Left ventricle myocardium superior (tissue), 1 donor: ENCODE data around the gene TH. TPM values are rescaled to one million over a fixed set of nuclear protein-coding genes. Genes with fewer than 3 reads are reported as not detected.

Experiments
- ATAC-seq: fragments of 200-7000 bp; cut with Tn5 transposase; one replicate; pipeline ENCODE4 v1.9.1; 2020; ENCODE audit warnings: mild to moderate bottlenecking, moderate library complexity
- DNase-seq: peaks from one replicate; pipeline ENCODE4 v3.0.0-alpha.2; 2020
- intact Hi-C: fragments of 100-400 bp; cut with micrococcal nuclease; formaldehyde crosslinking; loops from one replicate; pipeline ENCODE4 v1.11.0; 2022
- total RNA-seq: library from RNA; stranded (reverse); fragmentation: NEBNext Ultra II Directional; extraction: Animal tissue kit (Norgen Biotek cat#: 25700); gene quantifications from one replicate; pipeline ENCODE4 v1.2.1, GENCODE V29; 2021
- donor health status: DM: no; HTN: yes; CAD: no; lungs with severe emphysema.

Gene TH
- total RNA-seq, 1 donor from 2014 or later, result not detected

DNA sequence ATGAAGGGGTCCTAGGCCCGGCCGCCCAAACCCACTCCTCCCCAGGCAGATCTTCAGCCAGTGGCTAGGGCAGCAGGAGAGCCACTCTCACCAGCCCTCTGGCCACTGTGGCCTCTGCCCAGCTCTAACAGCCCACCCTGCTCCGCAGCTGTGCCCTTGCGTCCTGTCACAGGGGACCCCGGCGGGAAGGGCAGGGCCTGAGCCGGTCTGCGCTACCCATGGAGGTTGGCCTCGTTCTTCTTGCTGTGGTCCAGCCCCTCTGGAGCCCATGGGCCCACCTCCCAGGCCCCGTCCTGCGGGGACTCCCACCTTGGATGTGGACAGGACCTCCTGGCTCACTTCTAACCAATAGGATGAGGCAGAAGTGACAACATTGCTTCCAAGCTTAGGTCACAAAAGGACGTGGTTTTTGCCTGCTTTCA lies 38.3 kb upstream of the TH start:
- intact Hi-C loops, result no loop called here
- ATAC-seq, result no peak
- DNase-seq, result no peak

DNA sequence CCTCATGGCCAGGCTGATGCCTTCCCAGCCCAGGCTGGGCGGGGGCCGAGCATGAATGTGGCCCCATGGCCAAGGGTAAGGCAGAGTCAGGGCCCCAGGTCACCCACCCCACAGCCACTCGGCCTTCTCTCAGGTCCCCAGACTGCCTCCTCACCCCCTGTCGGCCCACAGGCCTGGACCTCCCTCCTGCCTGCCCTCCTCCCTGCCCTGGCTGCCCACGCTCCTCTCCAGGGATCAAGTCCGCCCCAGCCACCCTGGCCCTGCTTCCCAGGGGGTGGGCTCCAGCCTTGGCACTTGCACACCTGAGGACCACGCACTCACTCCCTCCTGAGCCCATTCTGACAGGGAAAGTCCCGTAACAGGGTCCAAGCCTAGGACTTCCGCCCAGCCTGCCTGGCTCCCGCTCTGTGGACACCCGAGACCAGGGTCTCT lies 37.8 kb upstream of the TH start:
- no peak for ATAC-seq
- no peak for DNase-seq
- intact Hi-C loops, result no loop called here

DNA sequence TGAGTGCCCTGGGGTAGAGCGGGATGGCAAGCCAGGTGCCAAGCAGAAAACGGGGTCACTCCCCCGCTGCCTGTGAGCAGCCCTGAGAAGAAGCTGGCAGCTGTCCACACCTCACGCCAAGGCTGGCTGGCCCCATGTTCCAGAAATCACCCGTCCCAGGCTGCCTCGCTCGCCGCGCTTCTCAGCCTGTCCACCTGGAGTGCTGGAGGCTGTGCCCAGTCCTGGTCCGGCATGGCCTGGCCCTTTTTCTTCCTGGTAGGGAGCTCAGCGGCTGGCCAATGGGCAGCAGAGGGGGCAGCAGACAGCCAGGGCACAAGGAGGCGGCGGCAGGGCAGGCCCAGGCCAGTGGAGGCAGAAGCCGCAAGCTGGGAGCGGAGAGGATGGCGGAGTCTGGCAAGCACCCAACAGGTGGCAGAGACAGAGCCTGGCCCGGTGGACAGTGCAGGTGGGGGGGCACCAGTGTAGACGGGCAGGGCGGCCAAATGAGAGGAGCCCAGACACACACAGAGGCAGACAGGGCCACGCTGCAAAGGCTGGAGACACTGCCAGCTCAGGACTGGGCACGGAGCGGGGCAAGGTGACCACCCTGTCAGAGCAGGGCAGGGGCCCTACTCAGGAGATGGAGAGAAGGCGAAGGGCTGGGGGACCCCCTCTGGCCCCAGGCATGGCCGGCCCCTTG lies 37.2 kb upstream of the TH start:
- no peak for DNase-seq
- ATAC-seq, result no peak
- intact Hi-C loops, result no loop called here

DNA sequence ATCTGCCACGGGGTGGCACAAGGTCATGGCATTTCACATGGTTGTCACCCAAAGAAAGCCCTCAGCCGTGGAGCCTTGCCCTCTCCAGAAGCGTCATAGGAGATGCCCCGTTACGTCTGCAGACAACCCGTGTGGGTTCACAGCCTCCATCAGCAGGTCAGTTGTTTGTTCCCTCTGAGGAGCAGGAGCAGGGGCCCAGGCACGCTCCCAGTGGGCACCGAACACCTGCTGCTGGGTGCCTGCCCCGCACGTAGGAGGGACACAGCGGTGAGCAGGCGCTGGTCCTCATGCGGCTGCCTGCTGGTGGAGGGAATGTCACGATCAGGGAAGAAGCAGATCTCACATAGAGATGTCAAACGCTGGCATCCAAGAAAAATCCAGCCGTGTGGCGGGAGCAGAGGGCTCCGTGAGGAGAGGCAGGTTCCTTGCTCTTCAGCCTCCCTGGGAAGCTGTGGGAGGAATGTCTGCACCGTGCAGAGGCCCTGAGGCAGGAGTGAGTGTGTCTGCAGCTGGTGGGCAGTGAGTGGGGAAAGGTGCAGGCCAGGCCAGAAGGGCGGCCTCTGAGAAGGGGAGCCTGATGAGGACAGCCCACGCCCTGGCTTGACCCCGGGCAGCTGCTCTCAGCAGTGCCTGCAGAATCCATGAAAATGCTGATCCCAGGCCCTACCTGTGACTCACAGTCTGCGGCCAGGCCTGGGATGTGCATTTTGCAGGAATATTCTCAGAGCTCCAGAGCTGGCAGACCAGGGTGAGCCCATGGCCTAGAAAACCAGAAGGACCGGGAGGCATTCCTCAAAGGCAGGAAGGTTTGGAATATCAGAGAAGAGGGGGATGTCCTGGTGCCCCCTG lies 36.4 kb upstream of the TH start:
- DNase-seq (no peak), ATAC-seq (no peak)
- intact Hi-C loops, result no loop called here

DNA sequence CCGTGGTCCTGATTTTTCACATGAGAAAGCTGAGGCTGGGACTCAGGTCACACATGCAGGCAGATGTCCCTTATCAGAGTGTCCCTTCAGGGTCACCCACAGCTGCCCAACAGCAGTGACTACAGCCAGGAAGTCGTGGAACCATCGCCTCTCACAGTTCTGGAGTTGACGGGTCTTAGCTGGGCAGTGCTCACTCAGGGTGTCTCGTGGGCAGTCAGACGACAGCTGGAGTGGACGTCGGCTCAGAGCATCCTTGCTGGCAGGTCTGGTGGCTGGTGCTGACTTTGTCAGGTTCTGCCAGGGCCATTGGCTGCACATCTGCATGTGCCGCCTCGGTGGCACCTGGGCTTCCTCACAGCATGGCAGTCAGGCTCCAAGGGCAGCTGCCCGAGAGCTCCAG lies 35.6 kb upstream of the TH start:
- intact Hi-C loops, result no loop called here
- no peak for ATAC-seq
- DNase-seq, result no peak

DNA sequence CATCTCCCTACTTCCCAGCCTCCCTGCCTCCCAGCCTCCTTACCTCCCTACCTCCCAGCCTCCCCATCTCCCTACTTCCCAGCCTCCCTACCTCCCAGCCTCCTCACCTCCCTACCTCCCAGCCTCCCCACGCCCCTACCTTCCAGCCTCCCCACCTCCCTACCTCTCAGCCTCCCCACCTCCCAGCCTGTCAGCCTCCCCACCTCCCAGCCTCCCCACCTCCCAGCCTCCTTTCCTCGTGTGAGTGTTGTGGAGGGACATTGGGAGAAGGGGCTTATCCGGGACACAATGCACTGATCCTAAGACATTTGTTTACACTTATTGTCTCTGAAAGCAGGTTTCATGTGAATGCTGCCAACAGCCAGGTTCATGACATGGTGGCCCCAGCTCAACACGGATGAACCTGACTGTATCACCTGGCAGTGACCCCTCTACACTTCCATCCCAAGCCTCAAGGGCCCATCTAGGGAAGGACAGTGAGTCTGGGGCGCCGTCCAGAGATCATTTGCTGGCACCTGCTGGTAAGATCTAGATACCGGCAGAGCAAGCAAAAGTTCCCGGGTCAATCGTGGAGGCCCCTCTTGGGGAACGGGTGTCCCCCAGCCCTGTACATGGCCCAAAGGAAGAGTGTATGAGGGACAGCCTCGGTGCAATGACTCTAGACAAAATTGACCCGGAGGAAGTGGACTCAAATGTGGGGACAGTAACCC lies 34.5 kb upstream of the TH start:
- ATAC-seq (no peak), DNase-seq (no peak)
- intact Hi-C loops, result no loop called here

DNA sequence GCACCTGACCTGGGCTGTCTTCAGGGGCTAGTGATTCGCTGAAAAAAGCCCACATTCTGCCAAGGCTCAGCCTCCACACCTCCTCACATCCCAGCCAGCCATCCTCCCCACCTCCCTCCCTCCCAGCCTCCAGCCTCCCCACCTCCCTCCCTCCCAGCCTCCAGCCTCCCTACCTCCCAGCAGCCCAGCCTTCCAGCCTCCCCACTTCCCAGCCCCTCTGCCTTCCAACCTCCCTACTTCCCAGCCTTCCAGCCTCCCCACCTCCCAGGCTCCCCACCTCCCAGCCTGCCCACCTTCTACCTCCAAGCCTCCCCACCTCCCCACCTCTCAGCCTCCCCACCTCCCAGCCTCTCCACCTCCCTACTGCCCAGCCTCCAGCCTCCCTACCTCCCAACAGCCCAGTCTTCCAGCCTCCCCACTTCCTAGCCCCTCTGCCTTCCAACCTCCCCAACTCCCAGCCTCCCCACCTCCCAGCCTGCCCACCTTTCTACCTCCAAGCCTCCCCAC lies 33.7 kb upstream of the TH start:
- DNase-seq, result no peak
- intact Hi-C loops, result no loop called here
- no peak for ATAC-seq

DNA sequence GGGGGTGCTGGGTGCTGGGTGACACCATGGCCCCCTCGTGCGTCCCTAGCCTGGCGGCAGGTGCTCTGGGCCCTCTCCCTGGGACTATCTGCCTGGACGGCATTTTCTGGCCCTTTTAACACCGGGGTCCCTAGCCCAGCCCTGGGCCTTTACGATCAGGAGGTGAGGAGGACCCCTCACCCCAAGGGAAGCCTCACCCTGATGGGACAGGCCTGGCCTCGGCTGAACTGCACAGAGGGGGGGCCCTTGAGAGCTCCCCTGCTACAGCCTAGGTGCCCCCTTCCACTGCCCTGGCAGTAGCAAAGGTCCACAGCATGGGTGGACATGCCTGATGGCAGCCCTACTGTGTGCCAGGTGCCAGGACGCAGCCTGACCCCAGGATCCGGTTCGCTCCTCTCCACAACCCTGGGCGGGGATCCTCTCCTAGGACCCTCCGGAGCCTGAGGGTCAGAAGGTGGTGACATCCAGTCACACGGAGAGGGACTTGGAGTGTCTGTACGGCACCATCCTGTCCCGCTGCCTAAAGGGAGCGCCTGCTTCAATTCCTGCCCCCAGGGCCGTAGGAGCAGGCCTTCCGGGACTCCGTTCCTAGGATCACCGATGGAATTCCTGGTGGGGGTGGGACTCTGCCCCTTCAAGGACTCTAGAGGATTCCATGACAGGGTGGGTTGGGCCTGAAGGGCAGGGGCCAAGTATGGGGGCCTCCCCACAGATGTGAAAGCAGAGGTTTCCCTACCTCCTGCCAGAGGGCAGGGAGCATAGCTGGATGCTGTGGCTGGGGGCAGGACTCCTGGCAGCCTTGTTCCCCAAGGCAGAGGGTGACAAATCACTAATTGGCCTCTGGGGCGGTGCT lies 33.0 kb upstream of the TH start:
- ATAC-seq, result no peak
- DNase-seq, result no peak
- intact Hi-C loops, result no loop called here

DNA sequence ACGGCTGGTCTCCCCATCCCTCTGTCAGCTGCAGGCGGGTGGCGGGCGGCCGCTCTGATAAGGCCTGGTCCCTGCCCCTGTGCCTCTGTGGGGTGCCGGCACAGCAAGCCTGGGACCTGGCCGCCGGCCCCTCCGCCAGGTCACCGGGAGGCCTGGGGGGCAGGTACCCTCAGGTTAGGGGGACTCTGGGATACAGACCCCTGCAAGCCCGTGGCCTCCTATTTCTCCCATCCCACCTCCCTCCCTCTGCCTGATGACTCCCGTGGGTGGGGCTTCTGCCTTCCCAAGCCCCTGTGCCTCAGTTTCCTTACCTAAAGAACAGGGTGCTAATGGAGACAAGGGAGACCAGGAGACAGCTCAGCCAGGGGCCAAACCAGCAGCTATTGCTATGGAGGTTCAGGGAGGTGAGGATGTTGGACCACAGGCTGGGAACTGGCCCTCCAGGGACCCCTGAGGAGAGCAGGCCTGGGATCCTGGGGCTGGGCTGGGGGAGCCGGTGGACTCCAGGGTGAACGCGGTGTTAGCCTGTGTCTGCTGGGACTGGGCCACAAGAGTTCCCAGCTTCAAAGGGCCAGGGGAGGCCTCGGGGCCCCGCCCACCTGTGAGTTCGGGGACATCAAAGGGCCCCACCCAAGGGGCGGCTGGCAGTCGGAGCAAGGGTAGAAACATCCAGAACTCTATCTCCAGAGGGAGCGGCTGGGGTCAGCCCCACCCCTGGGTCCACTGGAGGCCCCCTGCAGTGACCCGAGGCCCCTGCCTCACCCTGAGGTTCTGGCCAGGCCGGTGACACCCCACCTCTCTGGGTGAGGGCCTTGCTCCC lies 32.0 kb upstream of the TH start:
- DNase-seq (no peak), ATAC-seq (no peak)
- intact Hi-C loops, result no loop called here

DNA sequence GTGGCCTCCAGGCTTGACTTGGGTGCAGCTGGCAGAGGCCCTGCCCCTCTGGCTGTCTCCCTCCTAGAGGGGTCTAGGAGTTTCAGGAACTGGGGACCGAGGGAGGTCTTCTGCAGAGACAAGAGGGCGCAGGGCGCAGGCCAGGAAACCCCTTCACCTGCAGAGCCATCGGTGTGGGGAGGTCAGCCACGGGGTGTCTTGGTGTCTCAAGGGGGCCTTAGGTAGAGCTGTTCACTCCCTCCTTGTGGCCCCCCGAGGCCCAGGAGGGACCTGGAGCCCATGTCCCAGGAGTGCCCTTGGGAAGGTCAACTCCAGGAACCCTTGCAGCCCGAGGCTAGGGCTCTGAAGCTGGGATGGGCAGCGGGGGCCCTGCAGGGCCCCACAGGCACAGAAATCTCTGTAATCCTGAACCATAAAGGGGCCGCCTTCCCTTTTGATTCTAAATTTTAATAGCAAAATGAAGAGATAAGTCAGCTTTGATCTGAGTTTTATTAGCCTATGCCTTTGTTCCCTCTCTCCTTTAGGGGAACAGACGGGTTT lies 31.4 kb upstream of the TH start:
- ATAC-seq (no peak), DNase-seq (no peak)
- intact Hi-C loops, result no loop called here

DNA sequence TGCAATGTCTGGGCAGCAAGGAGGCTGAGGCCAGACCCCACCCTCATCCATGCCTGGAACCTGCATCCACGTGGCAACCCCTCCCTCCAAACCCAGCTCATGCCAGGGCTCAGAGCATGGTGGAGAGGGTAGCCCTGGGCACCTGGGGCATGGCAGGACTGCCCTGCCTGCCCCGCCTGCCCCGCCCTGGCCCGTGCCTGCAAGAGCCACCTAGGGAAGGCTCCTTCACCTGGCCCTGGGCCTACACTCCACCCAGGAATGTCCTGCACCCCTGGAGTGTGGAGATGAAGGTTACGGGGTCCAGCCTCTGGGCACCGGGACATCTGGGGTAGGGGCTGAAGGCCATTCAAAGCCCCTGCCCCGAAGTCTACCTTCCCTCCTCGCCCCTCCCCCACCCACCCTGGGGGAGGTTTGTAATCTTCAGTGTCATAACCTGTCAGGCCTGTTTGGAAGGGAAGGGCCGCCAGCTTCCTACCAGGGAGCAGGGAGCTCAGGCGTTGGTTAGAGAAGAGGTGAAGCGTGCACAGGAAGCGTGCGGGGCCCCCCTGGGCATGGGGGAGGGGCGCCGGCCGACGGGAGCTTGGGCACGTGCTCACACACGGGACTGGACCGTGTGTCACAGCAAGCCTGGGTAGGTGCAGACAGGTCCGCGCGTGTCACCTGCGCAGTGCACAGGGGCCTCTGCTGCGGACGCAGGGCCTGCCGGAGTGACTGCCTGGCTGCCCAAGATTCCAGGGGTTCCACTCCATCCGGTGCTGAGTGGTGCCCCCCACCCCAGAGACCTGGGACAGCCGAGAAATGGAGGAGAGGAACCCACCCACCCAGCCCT lies 30.7 kb upstream of the TH start:
- DNase-seq (no peak), ATAC-seq (no peak)
- intact Hi-C loops, result no loop called here

DNA sequence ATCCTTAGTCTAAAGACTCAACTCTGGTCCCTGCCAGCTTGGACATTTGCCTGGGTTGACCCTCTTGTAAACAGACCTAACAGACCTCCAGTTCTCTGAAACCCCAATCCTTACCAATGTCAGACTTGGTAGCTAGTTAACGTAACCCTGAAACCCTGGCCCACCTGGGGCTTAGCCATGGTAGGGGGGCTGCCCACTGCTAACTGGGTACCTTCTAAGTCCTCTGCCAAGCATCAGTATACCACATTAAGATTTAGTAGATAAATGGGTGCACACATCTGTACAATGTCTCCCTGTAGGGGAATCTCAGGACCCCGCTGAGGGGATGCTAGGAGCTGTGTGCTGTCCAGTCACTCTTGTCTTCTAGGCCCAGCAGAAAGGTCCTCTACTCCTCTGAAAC lies 29.9 kb upstream of the TH start:
- DNase-seq, result no peak
- no peak for ATAC-seq
- intact Hi-C loops, result no loop called here

DNA sequence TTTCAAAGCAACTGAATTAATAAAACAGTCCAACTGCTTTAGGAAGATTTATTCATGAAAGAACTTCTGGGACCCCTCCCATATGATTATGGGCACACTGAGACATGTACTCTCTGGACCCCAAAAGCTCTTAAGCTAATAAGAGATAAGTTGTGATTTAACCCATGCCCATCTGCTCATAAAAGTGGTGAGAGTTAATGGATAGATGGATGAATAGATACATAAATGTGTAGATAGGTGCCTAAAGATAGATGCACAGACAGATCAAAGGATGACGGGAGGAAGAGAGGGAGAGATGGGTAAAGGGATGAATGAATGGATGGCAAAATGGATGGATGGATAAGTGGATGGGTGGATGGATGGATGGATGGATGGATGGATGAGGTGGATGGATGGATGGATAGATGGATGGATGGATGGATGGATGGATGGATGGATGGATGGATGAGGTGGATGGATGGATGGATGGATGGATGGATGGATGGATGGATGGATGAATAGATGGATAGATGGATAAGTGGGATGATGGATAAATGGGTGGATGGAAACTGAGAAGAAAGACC lies 29.4 kb upstream of the TH start:
- ATAC-seq, result no peak
- intact Hi-C loops, result no loop called here
- no peak for DNase-seq

DNA sequence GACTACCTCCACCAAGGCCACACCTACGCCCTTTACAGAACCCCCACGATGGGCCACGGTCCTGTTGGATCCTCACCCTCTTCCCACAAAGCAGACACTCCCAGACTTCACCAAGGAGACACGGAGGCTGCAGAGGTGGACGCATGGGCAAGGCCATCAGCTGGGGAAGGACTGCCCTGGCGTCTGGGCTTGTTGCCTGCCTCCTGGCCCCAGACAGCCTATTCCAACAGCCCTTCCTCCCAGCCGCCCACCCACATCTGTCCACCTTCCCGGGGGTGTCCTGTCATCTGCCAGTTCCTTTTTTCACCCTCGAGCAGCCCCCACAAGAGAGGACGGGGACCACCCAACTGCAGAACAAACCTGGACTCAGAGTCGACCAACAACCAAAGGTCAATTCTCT lies 28.9 kb upstream of the TH start:
- intact Hi-C loops, result no loop called here
- DNase-seq (no peak), ATAC-seq (no peak)

DNA sequence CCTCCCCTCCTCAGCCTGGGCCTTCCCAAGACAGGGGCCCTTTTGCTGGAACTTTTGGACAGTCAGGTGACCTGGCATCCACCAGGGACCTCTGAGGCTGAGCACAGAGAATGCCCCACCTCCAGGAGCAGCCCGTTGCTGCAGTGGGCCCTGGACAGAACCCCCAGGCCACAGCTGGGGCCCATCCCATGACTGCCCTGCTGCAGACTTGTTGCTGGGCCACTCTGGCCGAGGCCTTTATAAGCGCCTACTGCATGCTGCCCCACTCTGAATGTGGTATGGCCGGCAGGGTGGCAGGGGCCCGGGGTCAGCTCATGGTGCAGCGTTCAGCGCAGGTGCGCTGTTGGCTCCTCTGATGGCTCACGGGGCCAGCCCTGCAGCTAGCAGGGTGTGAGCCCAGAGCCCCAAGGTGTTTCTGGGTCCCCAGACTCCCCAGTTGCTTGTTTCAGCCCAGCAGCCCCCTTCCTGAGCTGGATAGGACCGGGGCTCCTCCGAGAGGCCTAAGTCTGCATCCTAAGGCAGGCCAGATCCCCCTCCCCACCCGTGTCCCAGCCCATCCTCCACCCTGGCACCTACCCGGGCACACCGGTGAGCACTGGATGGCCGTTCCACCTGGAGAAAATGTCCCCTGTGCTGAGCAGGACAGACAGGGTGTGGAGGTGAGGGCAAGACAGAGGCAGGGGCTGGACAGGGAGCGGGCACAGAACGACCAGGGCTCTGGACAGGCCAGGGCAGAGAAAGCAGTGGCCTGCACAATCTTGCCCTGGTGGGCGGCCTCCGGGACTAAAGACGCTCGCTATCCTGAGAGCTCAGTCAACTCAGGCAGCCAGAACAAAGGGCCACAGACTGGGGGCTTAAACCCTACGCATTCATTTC lies 28.1 kb upstream of the TH start:
- ATAC-seq (no peak), DNase-seq (no peak)
- intact Hi-C loops, result loop anchor here (10.0 kb wide), 1 partner anchor 215 kb away; no protein-coding TSS in a partner anchor
